Brain pericyte (primary cell): ENCODE results near the gene METTL18.
"Not testable (repeated sequence)": the region's sequence is repeated elsewhere in the genome, so short reads cannot be mapped to it uniquely, and the experiment has no call there.

Source experiments
- DNase-seq: peaks from one replicate; pipeline ENCODE4 v3.0.0-alpha.2; 2012; ENCODE audit warnings: low read depth, low spot score

The METTL18 gene

GRCh38 chr1:169794530-169795416 lies at the start of gene METTL18:
METTL18 (minus strand) TSS chr1:169794907; CDS start chr1:169793695, 1,212 bp downstream.
- peak; percentile 84 for DNase-seq

GRCh38 chr1:169838942-169839341 lies 44.2 kb upstream of the METTL18 start:
- DNase-seq, result no peak

GRCh38 chr1:169836198-169836597 lies 41.5 kb upstream of the METTL18 start:
- DNase-seq, result no peak

GRCh38 chr1:169835647-169836046 lies 40.9 kb upstream of the METTL18 start:
- no peak for DNase-seq

- no peak for DNase-seq
Measured at GRCh38 chr1:169834869-169835268, 40.2 kb upstream of the METTL18 start.

- DNase-seq, result no peak
Measured at GRCh38 chr1:169833179-169833901, 38.6 kb upstream of the METTL18 start.

- DNase-seq, result no peak
Measured at GRCh38 chr1:169829671-169830070, 35.0 kb upstream of the METTL18 start.

- DNase-seq, result no peak
Measured at GRCh38 chr1:169824153-169824552, 29.4 kb upstream of the METTL18 start.

- DNase-seq, result no peak
Measured at GRCh38 chr1:169821500-169821899, 26.8 kb upstream of the METTL18 start.

GRCh38 chr1:169816617-169817016 lies 21.9 kb upstream of the METTL18 start:
- DNase-seq, result no peak

GRCh38 chr1:169814265-169814664 lies 19.6 kb upstream of the METTL18 start:
- no peak for DNase-seq

- DNase-seq, result no peak
Measured at GRCh38 chr1:169812131-169812530, 17.4 kb upstream of the METTL18 start.

GRCh38 chr1:169811418-169812035 lies 16.8 kb upstream of the METTL18 start:
- not testable (repeated sequence) for DNase-seq

GRCh38 chr1:169809370-169810095 lies 14.8 kb upstream of the METTL18 start:
- DNase-seq, result no peak

GRCh38 chr1:169804941-169805340 lies 10.2 kb upstream of the METTL18 start:
- no peak for DNase-seq

- no peak for DNase-seq
Measured at GRCh38 chr1:169802888-169803287, 8.2 kb upstream of the METTL18 start.

GRCh38 chr1:169797281-169797680 lies 2.6 kb upstream of the METTL18 start:
- no peak for DNase-seq

- DNase-seq, result no peak
Measured at GRCh38 chr1:169796274-169796810, 1.6 kb upstream of the METTL18 start.

- DNase-seq, result no peak
Measured at GRCh38 chr1:169795687-169796086, 980 bp upstream of the METTL18 start.

- no peak for DNase-seq
Measured at GRCh38 chr1:169793730-169794129, 977 bp downstream of the METTL18 start.

- no peak for DNase-seq
Measured at GRCh38 chr1:169788402-169788801, 6.3 kb downstream of the METTL18 start.
